Mesendoderm (in vitro differentiated cells): ENCODE measurements around the gene MACROD2.

Source experiments
- DNase-seq: peaks from one replicate; pipeline ENCODE4 v3.0.0; 2013
- H2AK5ac ChIP-seq: 2 replicates; pipeline ENCODE4 v1.6.1; 2013; ENCODE audit warnings: low read length, inconsistent platforms
- H2BK120ac ChIP-seq: 2 replicates; pipeline ENCODE4 v1.6.1; 2013; ENCODE audit warnings: low read depth, mild to moderate bottlenecking, low read length, moderate library complexity, mixed read lengths
- H2BK15ac ChIP-seq: replicated peaks from 2 replicates; pipeline ENCODE4 v1.6.1; 2013; ENCODE audit warnings: low read depth, mild to moderate bottlenecking, moderate library complexity
- H2BK5ac ChIP-seq: 2 replicates; pipeline ENCODE4 v1.6.1; 2013; ENCODE audit warnings: low read length, inconsistent platforms
- H3K18ac ChIP-seq: 2 replicates; pipeline ENCODE4 v1.6.1; 2013; ENCODE audit warnings: mild to moderate bottlenecking, low read length, mixed read lengths
- H3K23ac ChIP-seq: one replicate; pipeline ENCODE4 v1.6.1; 2013; ENCODE audit warnings: low read length
- H3K27ac ChIP-seq: 2 replicates; pipeline ENCODE4 v1.5.1; 2013; ENCODE audit warnings: low read depth, mild to moderate bottlenecking, inconsistent platforms, low read length, moderate library complexity
- H3K27me3 ChIP-seq: 2 replicates; pipeline ENCODE4 v1.6.1; 2013; ENCODE audit warnings: low read length, control low read depth, mild to moderate bottlenecking, inconsistent platforms; ENCODE audit not compliant: insufficient read depth, poor library complexity
- H3K36me3 ChIP-seq: 2 replicates; pipeline ENCODE4 v1.6.1; 2013; ENCODE audit warnings: low read length, inconsistent platforms; ENCODE audit not compliant: control insufficient read depth, insufficient read depth
- H3K4ac ChIP-seq: one replicate; pipeline ENCODE4 v1.6.1; 2013; ENCODE audit warnings: low read depth, mild to moderate bottlenecking, low read length, moderate library complexity
- H3K4me1 ChIP-seq: 2 replicates; pipeline ENCODE4 v1.6.1; 2013; ENCODE audit warnings: low read depth, low read length, inconsistent platforms; ENCODE audit not compliant: control insufficient read depth
- H3K4me2 ChIP-seq: 2 replicates; pipeline ENCODE4 v1.6.1; 2013; ENCODE audit warnings: low read length
- H3K4me3 ChIP-seq: 2 replicates; pipeline ENCODE4 v1.5.1; 2013; ENCODE audit warnings: mild to moderate bottlenecking, low read length
- H3K56ac ChIP-seq: one replicate; pipeline ENCODE4 v1.6.1; 2013; ENCODE audit warnings: low read length
- H3K79me1 ChIP-seq: 2 replicates; pipeline ENCODE4 v1.6.1; 2013; ENCODE audit warnings: low read length, inconsistent platforms
- H3K79me2 ChIP-seq: 2 replicates; pipeline ENCODE4 v1.6.1; 2013; ENCODE audit warnings: mild to moderate bottlenecking, low read length; ENCODE audit not compliant: control insufficient read depth, insufficient read depth
- H3K9ac ChIP-seq: 2 replicates; pipeline ENCODE4 v1.6.1; 2013; ENCODE audit warnings: low read length, inconsistent platforms
- H4K5ac ChIP-seq: one replicate; pipeline ENCODE4 v1.6.1; 2013; ENCODE audit warnings: low read length
- H4K8ac ChIP-seq: one replicate; pipeline ENCODE4 v1.6.1; 2013; ENCODE audit warnings: low read depth, mild to moderate bottlenecking, control low read depth, low read length, moderate library complexity
- WGBS: extraction: QIAGEN DNeasy Blood & Tissue Kit; methylation state at CpG from one replicate; pipeline ENCODE4 v1.1.7; 2013; ENCODE audit warnings: low lambda C conversion rate, missing lambda C conversion rate; ENCODE audit not compliant: insufficient coverage; ENCODE audit errors: extremely low coverage; 5-methylcytosine and 5-hydroxymethylcytosine counted together

Gene MACROD2

GRCh38 chr20:14510341-14510740 is 515.0 kb downstream of the MACROD2 start:
- WGBS = 100% methylated on average over 1 of the region's 1 CpG
- H3K36me3 ChIP-seq = no peaks in the 10 kb centered on the region
- H3K18ac ChIP-seq = no peak overlapping the region
- no peaks in the 10 kb centered on the region for H3K4me1 ChIP-seq
- no peak overlapping the region for H3K23ac ChIP-seq
- no peak overlapping the region for H2AK5ac ChIP-seq
- no peak overlapping the region for H4K8ac ChIP-seq
- no peak overlapping the region for H3K56ac ChIP-seq
- H3K9ac ChIP-seq = no peak overlapping the region
- H3K4me2 ChIP-seq = no peak overlapping the region
- no peak overlapping the region for H4K5ac ChIP-seq
- H2BK15ac ChIP-seq = no peak overlapping the region
- H3K4me3 ChIP-seq = no peak overlapping the region
- DNase-seq = no peak
- H3K27ac ChIP-seq = no peak overlapping the region
- no peak overlapping the region for H3K4ac ChIP-seq
- H3K27me3 ChIP-seq = no peaks in the 10 kb centered on the region
- H3K79me1 ChIP-seq = no peaks in the 10 kb centered on the region
- no peak overlapping the region for H2BK5ac ChIP-seq
- H3K79me2 ChIP-seq = no peaks in the 10 kb centered on the region
- H2BK120ac ChIP-seq = no peak overlapping the region

DNA sequence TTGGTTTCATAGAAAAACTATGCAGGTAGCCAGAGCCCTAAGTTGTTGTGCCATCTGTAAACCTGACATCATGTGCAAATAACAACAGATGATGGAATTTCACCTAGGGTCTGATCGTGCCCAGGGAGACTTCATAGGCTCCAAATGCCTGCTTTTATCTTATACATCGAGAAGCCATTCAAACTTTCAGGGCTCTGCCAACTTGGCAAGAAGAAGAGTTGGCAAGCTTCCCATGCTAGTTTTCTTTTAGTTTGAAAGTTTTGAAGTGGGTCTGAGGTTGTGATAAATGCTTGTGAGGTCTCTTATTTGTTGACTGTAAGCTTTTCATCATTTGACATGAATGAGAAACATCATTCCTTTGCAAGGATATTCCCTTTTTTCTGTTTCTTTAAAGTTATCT is 517.5 kb downstream of the MACROD2 start:
- no peak overlapping the region for H2BK120ac ChIP-seq
- no peak overlapping the region for H3K27ac ChIP-seq
- H2BK5ac ChIP-seq = no peak overlapping the region
- H3K36me3 ChIP-seq = no peaks in the 10 kb centered on the region
- H2AK5ac ChIP-seq = no peak overlapping the region
- no peak for DNase-seq
- H3K79me2 ChIP-seq = no peaks in the 10 kb centered on the region
- H3K4me1 ChIP-seq = no peaks in the 10 kb centered on the region
- H4K5ac ChIP-seq = no peak overlapping the region
- no peak overlapping the region for H4K8ac ChIP-seq
- H3K4ac ChIP-seq = no peak overlapping the region
- no peaks in the 10 kb centered on the region for H3K27me3 ChIP-seq
- no CpG with 5 or more reads among the region's 2 CpGs for WGBS
- no peak overlapping the region for H3K9ac ChIP-seq
- H3K79me1 ChIP-seq = no peaks in the 10 kb centered on the region
- H3K56ac ChIP-seq = no peak overlapping the region
- H3K23ac ChIP-seq = no peak overlapping the region
- H3K4me2 ChIP-seq = no peak overlapping the region
- no peak overlapping the region for H3K4me3 ChIP-seq
- H2BK15ac ChIP-seq = no peak overlapping the region
- H3K18ac ChIP-seq = no peak overlapping the region

GRCh38 chr20:14518648-14519047 is 523.3 kb downstream of the MACROD2 start:
- Histone ChIP-seq H3K9ac (no peak overlapping the region), H3K79me1 (no peaks in the 10 kb centered on the region), H3K56ac (no peak overlapping the region), H2AK5ac (no peak overlapping the region), H4K5ac (no peak overlapping the region), H3K36me3 (no peaks in the 10 kb centered on the region), H4K8ac (no peak overlapping the region), H2BK120ac (no peak overlapping the region), H2BK5ac (no peak overlapping the region), H3K4me2 (no peak overlapping the region), H3K18ac (no peak overlapping the region), H3K79me2 (no peaks in the 10 kb centered on the region), H3K4me1 (no peaks in the 10 kb centered on the region), H3K4me3 (no peak overlapping the region), H2BK15ac (no peak overlapping the region), H3K27ac (no peak overlapping the region), H3K27me3 (no peaks in the 10 kb centered on the region), H3K4ac (no peak overlapping the region), H3K23ac (no peak overlapping the region)
- DNase-seq = no peak
- WGBS = no CpG with 5 or more reads among the region's 1 CpG

- Histone ChIP-seq H3K4ac (no peak overlapping the region), H2AK5ac (no peak overlapping the region), H3K36me3 (no peaks in the 10 kb centered on the region), H3K9ac (no peak overlapping the region), H3K56ac (no peak overlapping the region), H3K4me3 (no peak overlapping the region), H3K18ac (no peak overlapping the region), H4K5ac (no peak overlapping the region), H3K79me1 (no peaks in the 10 kb centered on the region), H2BK5ac (no peak overlapping the region), H3K23ac (no peak overlapping the region), H4K8ac (no peak overlapping the region), H3K79me2 (no peaks in the 10 kb centered on the region), H2BK120ac (no peak overlapping the region), H3K4me2 (no peak overlapping the region), H3K27ac (no peak overlapping the region), H2BK15ac (no peak overlapping the region), H3K4me1 (no peaks in the 10 kb centered on the region), H3K27me3 (no peaks in the 10 kb centered on the region)
- no peak for DNase-seq
Observed at GRCh38 chr20:14521016-14521415, 525.7 kb downstream of the MACROD2 start.

DNA sequence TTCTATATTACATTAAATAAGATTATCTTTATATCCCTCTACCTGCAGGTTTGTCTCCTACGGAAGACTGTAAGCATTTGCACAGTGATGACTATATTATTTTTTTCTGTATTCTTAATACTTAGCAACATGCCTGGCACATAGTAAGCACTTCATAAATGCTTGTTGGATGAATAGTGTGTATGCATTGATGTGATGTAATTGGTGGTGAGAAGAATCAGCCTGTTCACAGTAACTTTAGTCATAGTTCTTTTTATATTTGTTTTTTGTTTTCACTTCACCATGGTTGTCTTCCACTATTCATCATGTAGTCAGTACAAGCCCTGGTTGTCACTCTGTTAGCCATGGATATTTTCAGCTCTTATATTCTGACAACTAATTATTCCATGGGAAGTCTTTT is 526.1 kb downstream of the MACROD2 start:
- H2BK5ac ChIP-seq = no peak overlapping the region
- H4K5ac ChIP-seq = no peak overlapping the region
- no peak overlapping the region for H3K4me2 ChIP-seq
- no peak overlapping the region for H2BK120ac ChIP-seq
- no peak overlapping the region for H2AK5ac ChIP-seq
- no peak for DNase-seq
- H3K18ac ChIP-seq = no peak overlapping the region
- H3K4ac ChIP-seq = no peak overlapping the region
- no peaks in the 10 kb centered on the region for H3K79me1 ChIP-seq
- no peaks in the 10 kb centered on the region for H3K36me3 ChIP-seq
- H3K27me3 ChIP-seq = no peaks in the 10 kb centered on the region
- no peaks in the 10 kb centered on the region for H3K4me1 ChIP-seq
- no peak overlapping the region for H3K9ac ChIP-seq
- H3K56ac ChIP-seq = no peak overlapping the region
- no peak overlapping the region for H3K4me3 ChIP-seq
- no peak overlapping the region for H3K27ac ChIP-seq
- H2BK15ac ChIP-seq = no peak overlapping the region
- no peak overlapping the region for H4K8ac ChIP-seq
- no CpG with 5 or more reads among the region's 1 CpG for WGBS
- no peak overlapping the region for H3K23ac ChIP-seq
- H3K79me2 ChIP-seq = no peaks in the 10 kb centered on the region

DNA sequence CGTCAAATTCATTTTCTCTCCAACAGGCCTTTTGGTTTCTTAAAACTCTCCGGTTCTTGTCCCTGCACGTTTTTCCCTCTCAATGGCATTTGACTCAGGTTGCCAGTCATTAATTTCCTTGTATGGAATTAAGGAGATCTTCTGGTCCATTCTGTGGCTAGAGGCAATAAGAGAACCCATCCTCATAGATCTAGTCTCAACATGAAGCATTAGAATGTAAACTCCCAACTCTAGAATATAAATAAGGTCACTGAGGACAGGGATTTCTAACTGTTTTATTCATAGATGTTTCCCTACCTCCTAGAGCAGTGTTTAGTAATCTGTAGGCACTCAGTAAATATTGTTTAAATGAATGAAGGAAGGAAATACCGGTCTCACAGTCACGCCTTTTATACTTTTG is 527.3 kb downstream of the MACROD2 start:
- H3K18ac ChIP-seq = no peak overlapping the region
- WGBS = no CpG with 5 or more reads among the region's 5 CpGs
- H3K9ac ChIP-seq = no peak overlapping the region

More for the DNA sequence above, 527.3 kb downstream of the MACROD2 start:
- Histone ChIP-seq H2BK120ac (no peak overlapping the region), H3K4me2 (no peak overlapping the region), H3K23ac (no peak overlapping the region), H3K79me1 (no peaks in the 10 kb centered on the region), H3K4me3 (no peak overlapping the region), H3K36me3 (no peaks in the 10 kb centered on the region), H3K4ac (no peak overlapping the region), H3K56ac (no peak overlapping the region), H3K27me3 (no peaks in the 10 kb centered on the region), H3K79me2 (no peaks in the 10 kb centered on the region), H2AK5ac (no peak overlapping the region), H4K5ac (no peak overlapping the region), H3K4me1 (no peaks in the 10 kb centered on the region), H3K27ac (no peak overlapping the region), H2BK5ac (no peak overlapping the region), H2BK15ac (no peak overlapping the region), H4K8ac (no peak overlapping the region)
- DNase-seq = no peak
